ENCODE measurements around the gene STX18.
A peak's percentile ranks its signal among the peaks of the same experiment; 100 is the strongest.
"Not testable (repeated sequence)": the region's sequence is repeated elsewhere in the genome, so short reads cannot be mapped to it uniquely, and the experiment has no call there.

STX18 gene

DNA sequence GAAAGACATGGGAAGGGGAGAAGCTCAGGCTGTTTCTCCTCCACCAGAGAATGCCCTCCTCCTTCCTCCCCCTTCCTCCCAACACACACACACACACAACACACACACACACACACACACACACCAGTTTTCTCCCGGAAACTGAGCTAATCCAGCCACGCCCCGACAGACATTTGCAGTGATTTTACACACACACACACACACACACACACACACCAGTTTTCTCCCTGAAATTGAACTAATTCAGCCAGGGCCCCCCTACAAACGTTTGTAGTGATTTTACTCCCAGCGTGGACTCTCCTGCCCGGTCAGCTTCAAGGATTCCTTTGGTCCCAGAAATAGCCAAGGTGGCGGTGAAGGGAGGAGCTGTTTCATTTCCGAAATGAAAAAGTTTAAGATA lies 32.9 kb upstream of the STX18 start:
- TF ChIP-seq, protein P1, sequence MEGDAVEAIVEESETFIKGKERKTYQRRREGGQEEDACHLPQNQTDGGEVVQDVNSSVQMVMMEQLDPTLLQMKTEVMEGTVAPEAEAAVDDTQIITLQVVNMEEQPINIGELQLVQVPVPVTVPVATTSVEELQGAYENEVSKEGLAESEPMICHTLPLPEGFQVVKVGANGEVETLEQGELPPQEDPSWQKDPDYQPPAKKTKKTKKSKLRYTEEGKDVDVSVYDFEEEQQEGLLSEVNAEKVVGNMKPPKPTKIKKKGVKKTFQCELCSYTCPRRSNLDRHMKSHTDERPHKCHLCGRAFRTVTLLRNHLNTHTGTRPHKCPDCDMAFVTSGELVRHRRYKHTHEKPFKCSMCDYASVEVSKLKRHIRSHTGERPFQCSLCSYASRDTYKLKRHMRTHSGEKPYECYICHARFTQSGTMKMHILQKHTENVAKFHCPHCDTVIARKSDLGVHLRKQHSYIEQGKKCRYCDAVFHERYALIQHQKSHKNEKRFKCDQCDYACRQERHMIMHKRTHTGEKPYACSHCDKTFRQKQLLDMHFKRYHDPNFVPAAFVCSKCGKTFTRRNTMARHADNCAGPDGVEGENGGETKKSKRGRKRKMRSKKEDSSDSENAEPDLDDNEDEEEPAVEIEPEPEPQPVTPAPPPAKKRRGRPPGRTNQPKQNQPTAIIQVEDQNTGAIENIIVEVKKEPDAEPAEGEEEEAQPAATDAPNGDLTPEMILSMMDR (IDR thresholded peaks at IDR 0.05; ENCODE audit: insufficient read depth, low read length, poor library complexity, severe bottlenecking): no peak
- Histone ChIP-seq H3K27me3 (replicated peaks; ENCODE audit: control insufficient read depth, insufficient read depth, low read length) (no peaks in the 10 kb centered on the region), H3K36me3 (ENCODE audit: control insufficient read depth, insufficient read depth, low read length) (no peaks in the 10 kb centered on the region), H3K4me3 (replicated peaks; ENCODE audit: low read depth, low read length) (peak overlapping the region; percentile 58)
- DNase-seq (ENCODE audit: extremely low read depth, insufficient read length): peak; percentile 6

DNA sequence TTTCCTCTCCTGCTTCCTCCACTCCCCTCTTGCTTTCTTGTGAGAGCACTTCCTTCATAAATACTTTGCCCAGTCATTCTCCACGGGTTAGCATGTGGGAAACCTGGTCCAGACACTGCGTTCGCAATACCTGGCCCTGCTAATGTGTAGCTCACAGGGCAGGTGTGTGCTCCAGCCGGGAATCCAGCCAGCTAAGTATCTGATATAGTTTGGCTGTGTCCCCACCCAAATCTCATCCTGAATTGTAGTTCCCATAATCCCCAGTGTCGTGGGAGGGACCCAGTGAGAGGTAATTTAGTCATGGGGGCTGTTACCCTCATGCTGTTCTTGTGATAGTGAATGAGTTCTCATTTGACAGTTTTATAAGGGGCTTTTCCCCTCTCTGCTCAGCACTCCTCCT lies 32.2 kb upstream of the STX18 start:
- H3K36me3 ChIP-seq (ENCODE audit: control insufficient read depth, insufficient read depth, low read length): no peaks in the 10 kb centered on the region
- TF ChIP-seq, protein P1 (IDR thresholded peaks at IDR 0.05; ENCODE audit: insufficient read depth, low read length, poor library complexity, severe bottlenecking): no peak

DNA sequence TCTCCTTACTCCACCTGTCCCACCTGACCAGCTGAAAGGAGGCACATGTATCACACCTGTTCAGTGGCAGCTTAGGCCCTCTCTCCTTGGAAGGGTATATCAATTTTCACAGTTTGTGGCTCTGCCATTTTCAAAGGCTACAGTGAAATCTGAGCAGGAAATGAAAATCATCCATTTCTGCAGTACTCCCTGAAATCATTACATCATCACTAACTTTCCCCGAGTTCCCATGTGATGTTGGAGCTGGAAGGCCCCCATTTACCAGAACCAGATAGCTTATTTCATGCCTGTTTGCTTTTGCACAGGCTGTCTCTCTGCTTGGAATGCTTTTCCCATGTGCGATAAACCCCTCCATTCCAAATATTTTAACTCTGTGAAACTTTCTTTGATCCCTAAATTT lies 31.0 kb upstream of the STX18 start:
- H3K4me3 ChIP-seq (replicated peaks; ENCODE audit: low read depth, low read length): no peak overlapping the region
- H3K36me3 ChIP-seq (ENCODE audit: control insufficient read depth, insufficient read depth, low read length): no peaks in the 10 kb centered on the region
- TF ChIP-seq, protein P1 (IDR thresholded peaks at IDR 0.05; ENCODE audit: insufficient read depth, low read length, poor library complexity, severe bottlenecking): no peak
- no peak for DNase-seq (ENCODE audit: extremely low read depth, insufficient read length)
- no peaks in the 10 kb centered on the region for H3K27me3 ChIP-seq (replicated peaks; ENCODE audit: control insufficient read depth, insufficient read depth, low read length)

More for the DNA sequence above, 32.2 kb upstream of the STX18 start:
- Histone ChIP-seq H3K27me3 (replicated peaks; ENCODE audit: control insufficient read depth, insufficient read depth, low read length) (no peaks in the 10 kb centered on the region), H3K4me3 (replicated peaks; ENCODE audit: low read depth, low read length) (no peak overlapping the region)
- DNase-seq (ENCODE audit: extremely low read depth, insufficient read length): no peak

- not testable (repeated sequence) for H3K27me3 ChIP-seq (replicated peaks; ENCODE audit: control insufficient read depth, insufficient read depth, low read length); H3K4me3 ChIP-seq (replicated peaks; ENCODE audit: low read depth, low read length); DNase-seq (ENCODE audit: extremely low read depth, insufficient read length); H3K36me3 ChIP-seq (ENCODE audit: control insufficient read depth, insufficient read depth, low read length)
These were observed 28.0 kb upstream of the STX18 start for GRCh38 chr4:4569861-4570260.

DNA sequence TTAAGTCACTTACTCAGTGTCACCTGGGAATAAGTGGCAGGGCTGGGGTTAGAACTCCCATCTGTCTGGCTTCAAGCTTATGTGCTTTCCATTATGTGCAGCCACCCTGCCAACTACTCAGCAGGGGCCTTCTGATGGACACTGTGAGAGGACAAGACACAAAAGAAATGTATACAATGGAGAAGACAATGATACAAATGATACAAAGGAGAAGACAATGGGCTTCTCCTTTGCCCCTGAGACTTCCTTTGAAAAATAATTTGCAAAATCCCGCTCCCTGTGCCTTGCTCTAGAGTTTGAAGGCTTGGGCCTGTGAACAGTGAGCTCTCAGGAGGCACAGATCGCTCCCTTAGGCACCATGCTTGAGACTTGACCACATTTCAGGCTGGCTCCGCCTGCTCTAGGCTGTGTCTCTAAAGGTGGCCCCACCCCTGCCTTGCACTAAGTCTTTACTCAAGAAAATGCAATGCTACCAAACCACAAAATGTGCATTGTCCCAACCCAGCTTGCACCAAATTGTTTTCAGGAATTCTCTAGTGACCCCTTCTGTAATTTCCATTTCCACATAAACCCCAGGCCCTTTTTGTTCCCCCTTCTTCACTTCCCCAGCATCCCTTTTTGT lies 27.1 kb upstream of the STX18 start:
- TF ChIP-seq, protein P1 (IDR thresholded peaks at IDR 0.05; ENCODE audit: insufficient read depth, low read length, poor library complexity, severe bottlenecking): no peak
- DNase-seq (ENCODE audit: extremely low read depth, insufficient read length): no peak

DNA sequence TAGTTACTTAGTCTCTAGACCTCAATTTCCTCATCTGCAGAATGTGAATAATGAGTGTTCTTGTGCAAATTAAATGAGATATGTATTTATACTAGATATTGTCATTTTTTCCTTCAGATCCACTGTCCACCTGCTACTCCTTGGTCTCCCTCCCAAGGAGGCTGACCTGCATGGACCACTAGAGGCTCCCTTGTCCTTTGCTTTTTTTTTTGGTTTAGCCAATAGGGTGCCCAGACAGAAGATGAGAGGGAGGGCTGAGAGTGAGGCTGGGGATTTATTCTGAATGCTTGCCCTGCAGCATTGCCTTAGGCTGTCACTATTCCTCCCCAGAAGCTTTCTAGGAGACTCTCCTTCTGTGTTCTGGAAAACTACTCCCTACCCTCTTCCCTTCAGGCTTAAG lies 24.5 kb upstream of the STX18 start:
- H3K36me3 ChIP-seq (ENCODE audit: control insufficient read depth, insufficient read depth, low read length); H3K27me3 ChIP-seq (replicated peaks; ENCODE audit: control insufficient read depth, insufficient read depth, low read length); DNase-seq (ENCODE audit: extremely low read depth, insufficient read length); H3K4me3 ChIP-seq (replicated peaks; ENCODE audit: low read depth, low read length): not testable (repeated sequence)

More for the DNA sequence above, 27.1 kb upstream of the STX18 start:
- H3K27me3 ChIP-seq (replicated peaks; ENCODE audit: control insufficient read depth, insufficient read depth, low read length): no peaks in the 10 kb centered on the region
- H3K36me3 ChIP-seq (ENCODE audit: control insufficient read depth, insufficient read depth, low read length): no peaks in the 10 kb centered on the region
- no peak overlapping the region for H3K4me3 ChIP-seq (replicated peaks; ENCODE audit: low read depth, low read length)

DNA sequence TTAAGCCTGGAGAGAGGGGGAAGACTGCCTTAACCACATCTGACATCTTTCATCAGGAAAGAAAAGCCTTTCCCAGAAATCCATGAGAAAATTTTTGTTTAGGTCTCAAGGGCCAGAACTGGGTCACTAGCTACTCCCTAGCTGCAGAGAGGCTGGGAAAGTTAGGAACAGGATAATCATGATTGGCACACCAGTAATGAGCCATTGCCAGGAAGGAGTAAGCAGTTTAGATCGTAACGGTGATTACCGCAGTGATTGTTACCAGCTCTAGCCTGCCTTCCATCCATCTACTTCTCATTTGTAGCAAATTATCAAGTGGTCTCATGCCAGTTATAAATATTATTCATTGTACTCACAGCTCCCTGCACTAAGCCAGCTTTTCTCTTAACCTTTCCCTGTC lies 22.7 kb upstream of the STX18 start:
- no peak for DNase-seq (ENCODE audit: extremely low read depth, insufficient read length)
- Histone ChIP-seq H3K36me3 (ENCODE audit: control insufficient read depth, insufficient read depth, low read length) (no peaks in the 10 kb centered on the region; the same call in 1 of the 2 replicates), H3K27me3 (replicated peaks; ENCODE audit: control insufficient read depth, insufficient read depth, low read length) (no peaks in the 10 kb centered on the region), H3K4me3 (replicated peaks; ENCODE audit: low read depth, low read length) (no peak overlapping the region)
- TF ChIP-seq, protein P1 (IDR thresholded peaks at IDR 0.05; ENCODE audit: insufficient read depth, low read length, poor library complexity, severe bottlenecking): no peak
